Ascending aorta (tissue), 2 donors: ENCODE data around the gene LZTS2. TPM values are rescaled to one million over a fixed set of nuclear protein-coding genes. Genes with fewer than 3 reads are reported as not detected.

ENCODE experiments used
- DNase-seq, 2 donors: peaks; one replicate each; pipeline ENCODE4 v3.0.0-alpha.2; 2019; ENCODE audit warnings: low spot score in 2 of 2
- H3K27ac ChIP-seq, 2 donors: fragments of 200-600 bp; sonication (generic); one replicate each; pipeline ENCODE4 v1.5.1; 2016 to 2017; ENCODE audit warnings: mild to moderate bottlenecking in 1 of 2
- H3K27me3 ChIP-seq: fragments of 200-600 bp; sonication (generic); one replicate; pipeline ENCODE4 v1.5.1; 2017
- H3K36me3 ChIP-seq, 2 donors: fragments of 200-600 bp; sonication (generic); one replicate each; pipeline ENCODE4 v1.5.1; 2016
- H3K4me1 ChIP-seq, 2 donors: fragments of 200-600 bp; sonication (generic); one replicate each; pipeline ENCODE4 v1.5.1; 2016 to 2017; ENCODE audit warnings: mild to moderate bottlenecking in 1 of 2
- H3K4me3 ChIP-seq, 2 donors: fragments of 200-600 bp; sonication (generic); one replicate each; pipeline ENCODE4 v1.5.1; 2016 to 2017; ENCODE audit warnings: mild to moderate bottlenecking in 1 of 2
- H3K9me3 ChIP-seq, 2 donors: fragments of 200-600 bp; sonication (generic); one replicate each; pipeline ENCODE4 v1.5.1; 2016
- CTCF ChIP-seq, 3 experiments: fragments of 200-600 bp in 2 of 3; fragments of 450-650 bp in 1 of 3; sonication (generic) in 2 of 3; IDR thresholded peaks; one replicate each; pipeline ENCODE4 v1.5.1; 2016 to 2019; ENCODE audit warnings: antibody characterized with exemption in 3 of 3, mild to moderate bottlenecking in 1 of 3, moderate library complexity in 1 of 3
- intact Hi-C: fragments of 100-400 bp; cut with DNase I; formaldehyde crosslinking; loops from one replicate; pipeline ENCODE4 v1.15.1; 2023
- total RNA-seq: library from RNA; depleted of rRNA; stranded (reverse); fragments of >200 nt; gene quantifications from one replicate; pipeline ENCODE4 v1.1.0, GENCODE V29; 2016

The LZTS2 gene
- total RNA-seq, 1 donor from 2014 or later: 169 TPM

- Histone ChIP-seq H3K27ac (no peak overlapping the region), H3K4me3 (no peak overlapping the region), H3K36me3 (peaks cover 22 to 25% of the 10 kb centered on the region in 2 donors), H3K27me3 (no peaks in the 10 kb centered on the region), H3K9me3 (no peaks in the 10 kb centered on the region), H3K4me1 (peaks cover 8 to 9% of the 10 kb centered on the region in 2 donors)
- intact Hi-C loops: no loop called here
- DNase-seq: no peak
- TF ChIP-seq CTCF (IDR thresholded peaks at IDR 0.05): no peak
These were observed 32.7 kb upstream of the LZTS2 start for GRCh38 chr10:100966887-100967286.

GRCh38 chr10:100967332-100967731 is 32.3 kb upstream of the LZTS2 start:
- no peak for TF ChIP-seq CTCF (IDR thresholded peaks at IDR 0.05)
- Histone ChIP-seq H3K27me3 (no peaks in the 10 kb centered on the region), H3K27ac (no peak overlapping the region), H3K4me1 (peaks cover 8 to 9% of the 10 kb centered on the region in 2 donors), H3K4me3 (no peak overlapping the region), H3K9me3 (no peaks in the 10 kb centered on the region), H3K36me3 (peaks cover 17 to 20% of the 10 kb centered on the region in 2 donors)
- DNase-seq: no peak
- intact Hi-C loops: no loop called here

- no peaks in the 10 kb centered on the region for H3K9me3 ChIP-seq
- intact Hi-C loops: no loop called here
- DNase-seq: no peak
- H3K4me3 ChIP-seq: no peak overlapping the region
- H3K27ac ChIP-seq: no peak overlapping the region
- H3K27me3 ChIP-seq: no peaks in the 10 kb centered on the region
- no peak for TF ChIP-seq CTCF (IDR thresholded peaks at IDR 0.05)
- H3K36me3 ChIP-seq: peaks cover 9 to 13% of the 10 kb centered on the region in 2 donors
- H3K4me1 ChIP-seq: peaks cover 8 to 9% of the 10 kb centered on the region in 2 donors
These were observed 31.4 kb upstream of the LZTS2 start for GRCh38 chr10:100968062-100968736.

DNA sequence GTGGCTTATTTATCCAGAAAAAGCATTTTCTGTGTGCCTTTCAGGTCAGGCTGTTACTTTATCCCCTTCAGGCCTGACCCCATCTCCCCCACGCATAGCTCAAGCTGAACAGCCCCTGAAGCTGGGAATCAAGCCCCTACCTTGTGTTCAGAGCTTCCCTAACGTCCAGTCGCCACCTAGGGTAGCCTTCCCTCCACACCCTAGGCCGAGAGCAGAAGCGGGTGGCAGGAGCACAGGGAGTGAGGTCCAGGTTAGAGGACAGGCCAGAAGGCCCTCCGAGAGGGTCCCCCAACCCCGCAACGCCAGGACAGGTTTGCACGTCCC is 30.8 kb upstream of the LZTS2 start:
- Histone ChIP-seq H3K4me3 (peak overlapping the region; percentile 62 to 74), H3K27me3 (no peaks in the 10 kb centered on the region), H3K27ac (no peak overlapping the region), H3K4me1 (peaks cover 8 to 9% of the 10 kb centered on the region in 2 donors), H3K36me3 (peaks cover 7 to 10% of the 10 kb centered on the region in 2 donors), H3K9me3 (no peaks in the 10 kb centered on the region)
- intact Hi-C loops: loop anchor here (1.0 kb wide), 1 partner anchor 44 kb away; no protein-coding TSS in a partner anchor
- TF ChIP-seq CTCF (IDR thresholded peaks at IDR 0.05): no peak
- DNase-seq: no peak

DNA sequence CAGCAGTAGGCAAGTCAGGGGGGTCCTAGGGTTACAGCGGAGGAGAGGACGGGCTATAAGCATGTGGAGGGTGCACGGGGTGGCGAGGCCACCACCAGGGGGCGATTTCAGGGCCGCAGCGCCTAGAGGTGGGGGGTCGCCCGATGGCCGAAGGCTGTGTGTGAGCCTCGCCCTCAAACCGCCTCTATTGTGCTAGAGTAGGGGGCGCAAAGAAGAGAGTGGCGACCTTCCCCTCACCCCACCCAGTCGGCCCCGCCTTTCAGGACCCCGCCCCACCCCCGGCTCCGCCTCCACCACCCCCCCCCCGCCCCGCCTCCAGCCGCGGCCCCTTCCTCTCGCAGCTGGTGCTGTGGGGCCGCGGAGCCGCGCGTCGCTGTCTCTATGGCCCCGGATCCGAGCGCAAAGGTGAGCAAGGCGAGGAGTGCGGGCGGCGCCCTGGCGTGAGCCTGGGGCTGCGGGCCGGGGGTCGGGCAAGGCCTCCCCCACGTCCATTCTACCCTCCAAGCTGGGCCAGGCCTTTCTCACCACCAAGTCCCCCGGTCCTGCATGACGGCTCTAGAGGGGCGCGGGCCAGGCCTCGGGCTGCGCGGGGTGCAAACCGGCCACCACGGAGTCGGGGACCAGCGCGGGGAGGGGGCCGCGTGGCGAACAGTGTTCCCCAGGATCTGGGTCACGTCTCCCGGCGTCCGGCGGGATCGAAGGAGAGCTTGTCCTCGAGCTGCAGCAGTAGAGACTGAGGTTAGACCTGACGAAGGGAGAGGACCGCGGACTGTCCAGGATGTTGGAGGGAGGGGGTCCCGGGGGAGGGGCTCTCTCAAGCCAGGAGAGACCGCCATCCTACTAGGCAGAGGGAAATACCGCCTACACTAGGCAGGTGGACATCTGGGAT is 30.2 kb upstream of the LZTS2 start, which contains the start of gene SEMA4G:
TSS of gene SEMA4G (plus strand) at position 318 of the 889 bp plus-strand sequence. CDS start 3,409 bp downstream, outside the sequence.
- Histone ChIP-seq H3K27ac (peak within 1 kb of the TSS; percentile 30 to 39), H3K4me3 (peak within 1 kb of the TSS; percentile 62 to 74)
- intact Hi-C loops: loop anchor here (1.0 kb wide), 1 partner anchor 44 kb away; no protein-coding TSS in a partner anchor

More for the DNA sequence above, 30.2 kb upstream of the LZTS2 start, which contains the start of gene SEMA4G:
- Histone ChIP-seq H3K27me3 (no peaks in the 10 kb centered on the region), H3K4me1 (peaks cover 8 to 9% of the 10 kb centered on the region in 2 donors), H3K36me3 (peaks cover 5 to 10% of the 10 kb centered on the region in 2 donors), H3K9me3 (no peaks in the 10 kb centered on the region)
- TF ChIP-seq CTCF (IDR thresholded peaks at IDR 0.05): peak; percentile 58 to 78 (median 72)
- DNase-seq: peak in 1 of 2 donors; percentile 67
